NK-92 (cell line): ENCODE measurements around the gene TAF6.

Source experiments
- DNase-seq: peaks from one replicate; lab custom pipeline; 2025; ENCODE audit not compliant: unreplicated experiment; lab: John Stamatoyannopoulos, UW

The TAF6 gene

GRCh38 chr7:100075418-100075817 lies 43.7 kb downstream of the TAF6 start:
- DNase-seq = no peak

GRCh38 chr7:100074841-100075240 lies 44.3 kb downstream of the TAF6 start:
- DNase-seq = no peak

GRCh38 chr7:100072462-100072861 lies 46.7 kb downstream of the TAF6 start:
- no peak for DNase-seq

- no peak for DNase-seq
Measured at GRCh38 chr7:100071018-100071723, 48.0 kb downstream of the TAF6 start.

GRCh38 chr7:100069991-100070390 lies 49.2 kb downstream of the TAF6 start:
- DNase-seq = no peak

GRCh38 chr7:100066953-100067352 lies 52.2 kb downstream of the TAF6 start:
- no peak for DNase-seq

GRCh38 chr7:100065452-100066186 lies 53.5 kb downstream of the TAF6 start:
- no peak for DNase-seq

- DNase-seq = no peak
Measured at GRCh38 chr7:100064162-100064561, 55.0 kb downstream of the TAF6 start.

- no peak for DNase-seq
Measured at GRCh38 chr7:100063376-100063775, 55.8 kb downstream of the TAF6 start.

GRCh38 chr7:100061518-100062193 lies 57.5 kb downstream of the TAF6 start:
- no peak for DNase-seq

- DNase-seq = no peak
Measured at GRCh38 chr7:100059251-100059739, 59.9 kb downstream of the TAF6 start.
